Measurements from ENCODE around the gene FAM83C.

DNA sequence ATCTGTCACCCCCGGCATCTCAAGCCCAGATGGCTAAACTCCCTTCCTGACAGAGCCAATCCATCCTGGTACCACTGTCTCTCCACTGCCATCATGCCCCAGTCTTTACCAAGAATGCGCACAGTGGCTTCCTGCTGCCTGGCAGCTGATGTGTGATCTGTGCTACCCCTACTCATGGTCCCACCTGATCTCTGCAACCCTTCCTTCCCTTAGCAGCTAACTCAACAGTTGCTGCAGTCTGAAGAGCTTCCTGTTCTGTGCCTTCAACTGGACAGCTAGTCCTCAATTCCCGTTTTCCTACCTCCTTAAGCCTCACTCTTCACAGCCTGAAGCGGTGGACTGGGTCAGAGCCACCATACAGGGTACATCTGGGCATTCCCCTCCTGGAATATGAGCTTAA lies 7.6 kb upstream of the FAM83C start:
- TF ChIP-seq EZH2phosphoT487 (IDR thresholded peaks at IDR 0.05; ENCODE audit: low read depth), result no peak
- TF ChIP-seq, protein P1, sequence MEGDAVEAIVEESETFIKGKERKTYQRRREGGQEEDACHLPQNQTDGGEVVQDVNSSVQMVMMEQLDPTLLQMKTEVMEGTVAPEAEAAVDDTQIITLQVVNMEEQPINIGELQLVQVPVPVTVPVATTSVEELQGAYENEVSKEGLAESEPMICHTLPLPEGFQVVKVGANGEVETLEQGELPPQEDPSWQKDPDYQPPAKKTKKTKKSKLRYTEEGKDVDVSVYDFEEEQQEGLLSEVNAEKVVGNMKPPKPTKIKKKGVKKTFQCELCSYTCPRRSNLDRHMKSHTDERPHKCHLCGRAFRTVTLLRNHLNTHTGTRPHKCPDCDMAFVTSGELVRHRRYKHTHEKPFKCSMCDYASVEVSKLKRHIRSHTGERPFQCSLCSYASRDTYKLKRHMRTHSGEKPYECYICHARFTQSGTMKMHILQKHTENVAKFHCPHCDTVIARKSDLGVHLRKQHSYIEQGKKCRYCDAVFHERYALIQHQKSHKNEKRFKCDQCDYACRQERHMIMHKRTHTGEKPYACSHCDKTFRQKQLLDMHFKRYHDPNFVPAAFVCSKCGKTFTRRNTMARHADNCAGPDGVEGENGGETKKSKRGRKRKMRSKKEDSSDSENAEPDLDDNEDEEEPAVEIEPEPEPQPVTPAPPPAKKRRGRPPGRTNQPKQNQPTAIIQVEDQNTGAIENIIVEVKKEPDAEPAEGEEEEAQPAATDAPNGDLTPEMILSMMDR (IDR thresholded peaks at IDR 0.05; ENCODE audit: low read depth, low read length), result no peak

Data from OCI-LY3 (cell line).